NCI-H748 (cell line): Measurements from ENCODE around the gene PLD1.
"Not testable (repeated sequence)": the region's sequence is repeated elsewhere in the genome, so short reads cannot be mapped to it uniquely, and the experiment has no call there.

Source experiments
- DNase-seq: peaks from one replicate; lab custom pipeline; 2025; ENCODE audit not compliant: unreplicated experiment; lab: John Stamatoyannopoulos, UW

The PLD1 gene

DNA sequence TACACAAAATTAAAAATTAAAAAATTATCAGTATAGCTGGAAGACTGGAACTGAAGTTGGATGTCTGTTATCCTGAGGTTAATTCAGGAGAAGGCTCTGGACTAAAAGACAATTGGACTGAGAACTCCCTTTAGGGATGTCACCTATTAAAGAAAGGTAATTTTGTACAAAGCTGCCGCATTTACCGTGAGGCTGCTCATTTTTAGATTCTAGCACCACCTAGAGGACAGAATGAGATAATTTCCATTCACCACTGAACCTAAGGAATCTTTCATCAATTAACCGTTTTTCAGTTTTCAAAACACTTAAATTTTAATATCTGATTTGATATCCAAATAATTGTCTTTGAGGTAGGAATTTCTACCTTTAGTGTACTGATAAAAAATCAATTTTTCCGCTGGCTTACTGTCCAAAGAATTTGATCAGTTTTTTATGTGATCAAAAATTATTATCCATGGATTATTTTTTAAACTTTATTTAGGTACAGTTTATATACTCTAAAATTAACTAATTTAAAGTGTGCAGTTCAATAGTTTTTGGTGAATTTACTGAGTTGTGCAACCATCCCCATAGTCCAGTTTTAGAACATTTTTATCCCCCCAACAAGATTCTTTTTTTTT lies 243.4 kb downstream of the PLD1 start:
- DNase-seq, result peak; percentile 62

DNA sequence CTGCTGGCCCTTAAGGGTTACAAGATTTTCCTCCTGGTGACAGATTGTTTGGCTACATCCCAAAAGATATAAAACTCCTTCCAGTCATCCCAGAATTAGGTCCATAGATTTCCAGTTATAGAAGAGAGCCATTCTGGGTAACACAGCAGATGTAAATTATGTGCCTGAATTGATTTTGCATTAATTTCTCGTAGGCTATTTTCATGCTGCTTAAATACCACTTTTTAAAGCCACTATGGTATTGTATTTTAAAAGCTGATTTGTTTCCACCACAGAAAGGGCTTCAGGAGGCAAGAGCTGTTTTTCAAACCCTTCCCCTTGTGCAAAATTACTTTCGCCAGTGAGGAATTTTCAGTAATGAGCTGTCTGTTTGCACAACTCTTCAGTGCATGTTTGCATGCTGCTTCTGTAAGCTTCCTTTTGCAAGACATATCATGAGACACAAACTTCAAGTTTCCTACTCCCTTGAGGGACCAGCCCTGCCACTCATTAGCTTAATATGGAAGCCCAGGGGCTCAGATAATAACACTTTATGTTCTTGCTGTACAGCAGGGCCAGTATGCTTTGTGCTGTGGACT lies 244.7 kb downstream of the PLD1 start:
- DNase-seq, result peak; percentile 14

DNA sequence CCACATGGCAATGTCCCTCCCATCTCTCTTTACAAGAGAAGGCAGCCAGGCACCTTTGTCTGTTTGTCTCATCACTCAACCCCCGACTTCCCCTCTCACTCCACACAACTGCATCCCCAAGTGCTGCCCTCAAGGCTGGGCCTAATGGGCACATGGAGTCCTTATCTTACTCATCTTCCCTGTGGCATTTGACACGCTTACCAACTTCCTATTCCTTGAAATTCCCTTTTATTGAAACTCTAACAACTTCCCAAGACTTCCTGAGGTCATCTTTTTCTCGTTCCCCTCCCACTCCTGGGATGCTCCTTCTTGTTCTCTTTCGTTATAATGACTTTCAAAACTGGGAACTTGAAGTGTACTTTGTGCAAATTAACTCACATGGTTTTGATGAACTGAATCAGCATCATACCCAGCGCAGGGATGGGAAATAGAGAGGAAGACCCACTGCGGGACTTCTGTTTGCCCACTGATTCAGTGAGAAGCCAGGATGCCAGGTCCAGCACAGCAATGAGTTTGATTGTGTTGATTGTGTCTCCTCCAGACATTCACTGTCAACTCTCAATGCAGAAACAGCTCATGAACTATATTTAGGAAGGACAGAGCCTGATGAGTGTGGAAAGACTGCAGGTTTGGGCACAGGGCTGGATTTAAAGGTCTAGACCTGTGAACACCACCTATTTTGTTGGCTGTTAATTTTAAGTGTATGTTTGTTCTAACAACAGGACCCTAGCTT lies 245.4 kb downstream of the PLD1 start:
- DNase-seq, result no peak

DNA sequence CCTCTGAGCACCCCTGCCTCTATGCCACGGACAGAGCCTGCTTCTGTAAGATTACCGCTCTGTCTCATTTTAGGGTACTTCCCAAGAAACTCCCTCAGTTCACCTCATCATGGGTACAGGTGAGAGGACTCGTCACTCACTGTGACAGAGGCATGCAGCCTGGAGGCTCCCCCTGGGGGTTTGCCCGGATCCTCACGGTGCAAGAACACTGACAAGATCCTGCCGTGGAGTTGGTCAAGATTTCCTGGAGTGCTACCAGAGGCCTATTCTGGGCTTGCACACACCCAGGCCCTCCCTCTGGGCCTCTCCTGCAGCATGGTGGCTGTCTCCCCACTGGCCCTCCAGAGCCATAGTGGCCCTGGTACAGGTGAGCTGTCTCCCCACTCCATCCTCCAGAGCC lies 247.0 kb downstream of the PLD1 start:
- no peak for DNase-seq

DNA sequence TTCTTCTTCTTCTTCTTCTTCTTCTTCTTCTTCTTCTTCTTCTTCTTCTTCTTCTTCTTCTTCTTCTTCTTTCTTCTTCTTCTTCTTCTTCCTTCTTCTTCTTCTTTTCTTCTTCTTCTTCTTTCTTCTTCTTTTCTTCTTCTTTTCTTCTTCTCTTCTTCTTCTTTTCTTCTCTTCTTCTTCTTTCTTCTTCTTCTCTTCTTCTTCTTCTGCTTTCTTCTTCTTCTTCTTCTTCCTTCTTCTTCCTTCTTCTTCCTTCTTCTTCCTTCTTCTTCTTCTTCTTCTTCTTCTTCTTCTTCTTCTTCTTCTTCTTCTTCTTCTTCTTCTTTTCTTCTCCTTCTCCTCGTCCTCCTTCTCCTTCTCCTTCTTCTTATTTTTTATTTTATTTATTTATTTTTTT lies 247.8 kb downstream of the PLD1 start:
- not testable (repeated sequence) for DNase-seq

DNA sequence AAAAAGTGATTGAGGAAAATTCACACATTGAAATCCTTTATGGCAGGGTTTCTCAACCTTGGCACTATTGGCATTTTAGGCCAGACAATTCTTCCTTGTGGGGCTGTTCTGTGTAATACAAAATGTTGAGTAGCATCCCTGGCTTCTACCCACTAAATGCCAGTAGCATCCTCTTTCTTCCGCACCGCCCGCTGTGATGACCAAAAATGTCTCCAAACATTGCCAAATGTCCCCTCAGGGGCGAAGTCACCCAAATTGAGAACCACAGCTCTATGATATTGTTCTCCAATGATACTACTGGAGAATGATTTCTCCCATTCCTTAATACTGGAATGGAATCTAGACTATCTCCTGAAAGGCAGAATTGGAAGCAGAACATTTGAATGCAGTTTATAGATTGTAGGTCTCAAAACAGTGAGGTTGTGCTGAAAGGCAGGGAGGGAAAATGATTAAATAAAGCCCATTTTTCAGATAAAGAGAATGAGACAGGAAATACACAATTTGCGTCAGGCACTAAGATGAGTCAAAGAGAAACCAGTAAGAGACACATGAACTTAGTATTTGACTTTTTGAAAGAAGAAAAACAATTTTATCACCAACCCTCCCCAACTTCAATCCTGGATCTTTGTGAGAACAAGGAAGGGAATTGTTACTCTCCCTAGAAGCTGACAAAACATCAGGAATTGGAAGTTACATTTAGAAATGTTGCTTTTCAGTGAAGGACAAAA lies 248.5 kb downstream of the PLD1 start:
- no peak for DNase-seq

DNA sequence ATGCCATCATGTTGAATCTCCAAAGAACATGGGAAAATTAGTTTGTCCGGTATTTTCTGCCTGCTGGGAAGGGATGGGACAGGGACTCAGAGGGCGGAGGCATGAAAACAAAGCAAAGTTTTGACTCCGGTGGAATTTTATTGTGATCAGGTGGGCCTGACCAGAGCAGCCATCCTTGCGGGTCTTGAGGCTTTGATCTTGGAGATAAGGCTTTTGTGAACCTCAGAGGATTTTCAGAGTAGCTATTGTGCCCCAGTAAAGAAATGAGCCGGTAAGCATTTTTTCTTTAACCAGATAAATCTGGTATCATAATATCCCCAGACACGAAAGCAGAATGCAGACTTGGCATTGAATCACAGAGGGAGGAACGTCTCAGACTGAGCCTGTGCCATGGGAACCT lies 250.7 kb downstream of the PLD1 start:
- no peak for DNase-seq

DNA sequence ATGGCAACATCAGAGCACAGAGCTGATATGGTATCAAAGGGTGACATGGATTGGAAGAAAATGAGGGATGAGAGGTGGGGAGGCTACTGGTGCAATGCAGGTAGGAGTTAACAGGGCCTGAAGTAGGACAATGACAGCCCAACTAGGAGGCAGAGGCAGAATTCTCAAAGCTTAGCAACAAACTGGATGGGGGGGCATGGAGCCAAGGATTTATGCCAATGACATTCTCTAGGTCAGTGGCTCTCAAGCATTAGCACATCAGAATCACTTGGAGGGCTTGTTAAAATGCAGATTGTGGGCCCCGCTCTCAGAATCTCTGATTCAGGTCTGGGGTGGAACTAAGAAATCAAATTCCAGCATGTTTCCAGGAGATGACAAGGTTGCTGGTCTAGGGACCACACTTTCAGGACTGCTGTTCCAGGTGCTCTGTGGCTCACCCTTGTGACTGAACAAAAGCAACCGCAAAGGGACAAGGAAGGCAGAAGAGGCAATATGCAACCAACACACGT lies 252.0 kb downstream of the PLD1 start:
- no peak for DNase-seq

DNA sequence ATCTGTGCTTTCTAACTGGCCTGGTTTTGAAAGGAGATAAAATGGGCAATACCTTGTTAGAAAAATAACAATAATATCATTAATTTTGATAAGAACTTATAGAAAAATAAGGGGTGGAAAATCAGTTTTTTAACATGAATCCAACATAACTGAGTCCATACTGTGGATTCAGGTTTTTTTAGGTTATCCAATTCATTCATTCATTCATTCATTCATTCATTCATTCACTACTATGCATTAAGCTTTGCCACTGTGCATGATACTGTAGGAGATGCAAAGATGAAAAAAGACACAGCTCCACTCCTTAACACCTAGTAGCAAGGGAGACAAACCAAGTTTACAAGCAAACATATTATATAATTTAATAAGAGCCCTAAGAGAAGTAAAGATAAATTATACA lies 253.1 kb downstream of the PLD1 start:
- DNase-seq, result no peak

DNA sequence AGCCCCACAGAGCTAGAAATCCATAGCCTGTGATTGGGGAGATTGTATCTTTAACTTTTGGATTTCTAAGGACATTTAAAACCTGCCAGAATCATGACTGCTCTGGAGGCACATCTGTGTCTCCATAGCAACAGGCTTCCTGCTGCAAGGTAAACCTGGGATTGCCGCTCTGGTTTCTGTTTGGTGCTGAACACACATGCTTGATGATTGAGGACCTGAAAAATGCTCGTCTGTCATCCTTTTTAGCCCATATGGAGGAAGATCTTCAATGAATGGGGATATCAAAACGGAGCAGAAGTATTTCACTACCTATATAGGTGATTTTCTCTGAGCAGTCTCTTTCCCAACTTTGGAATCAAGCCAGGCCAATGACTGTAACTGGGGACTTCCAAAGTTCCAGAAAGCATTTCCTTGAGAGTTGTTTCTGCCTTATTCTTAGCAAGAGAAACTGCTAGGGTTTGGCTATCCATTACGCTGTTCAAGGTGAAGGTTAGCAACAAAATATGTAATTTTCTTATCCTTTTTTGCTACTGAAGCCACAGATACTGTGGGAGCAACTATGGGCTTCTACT lies 253.6 kb downstream of the PLD1 start:
- DNase-seq, result peak; percentile 77

DNA sequence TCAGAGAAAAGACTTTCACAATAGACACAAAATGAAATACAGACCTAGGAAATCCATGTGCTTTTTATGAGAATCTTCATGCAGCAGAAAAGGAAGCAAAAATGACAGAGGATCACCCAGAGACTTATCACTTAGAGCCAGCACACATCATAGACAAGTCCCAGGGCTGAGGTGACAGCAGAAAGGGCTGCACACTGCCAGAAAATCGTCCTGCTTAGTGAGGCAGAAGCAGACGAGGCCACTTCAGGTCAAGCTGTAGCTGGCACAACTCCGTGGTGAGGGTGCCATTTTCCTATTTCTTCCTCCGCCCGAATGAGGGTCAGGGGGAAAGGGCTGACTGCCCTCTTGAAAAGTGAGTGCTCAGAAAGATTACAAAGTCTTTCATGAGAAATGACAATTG lies 254.1 kb downstream of the PLD1 start:
- peak; percentile 35 for DNase-seq

DNA sequence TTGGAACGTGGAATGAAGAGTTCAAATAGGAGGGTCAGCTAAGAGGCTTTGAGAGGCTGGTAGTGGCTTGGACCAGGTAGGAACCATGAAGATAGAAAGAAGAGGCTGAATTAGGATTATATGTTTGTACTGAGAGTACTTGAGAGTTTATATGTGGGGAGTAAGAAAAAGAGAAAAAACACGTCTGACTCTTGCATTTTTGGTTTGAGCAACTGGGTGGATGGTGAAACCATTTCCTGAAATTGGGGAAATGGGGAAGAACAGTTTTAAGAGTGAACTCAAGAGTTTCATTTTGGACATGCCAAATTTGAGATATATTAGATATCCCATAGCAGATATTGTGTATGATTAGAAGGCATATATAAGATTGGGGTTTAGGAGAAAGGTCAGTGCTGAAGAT lies 257.2 kb downstream of the PLD1 start:
- DNase-seq, result no peak

DNA sequence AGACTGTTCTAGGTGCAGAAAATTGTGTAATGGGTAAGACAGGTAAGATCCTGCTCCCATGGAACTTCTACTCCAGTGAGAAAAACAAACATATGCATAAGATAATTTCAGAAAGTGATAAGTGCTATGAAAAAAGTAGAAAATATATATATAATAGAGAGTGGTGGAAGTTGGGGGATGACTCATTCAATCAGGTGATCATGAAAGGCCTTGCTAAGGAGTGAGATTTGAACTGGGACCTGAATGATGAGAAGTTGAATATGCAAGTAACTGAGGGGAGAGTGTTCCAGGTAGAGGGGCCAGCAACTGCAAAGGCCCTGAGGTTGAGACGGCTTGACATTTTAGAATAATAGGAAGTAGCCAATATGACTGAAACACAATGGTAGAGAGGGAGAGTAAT lies 257.8 kb downstream of the PLD1 start:
- no peak for DNase-seq

DNA sequence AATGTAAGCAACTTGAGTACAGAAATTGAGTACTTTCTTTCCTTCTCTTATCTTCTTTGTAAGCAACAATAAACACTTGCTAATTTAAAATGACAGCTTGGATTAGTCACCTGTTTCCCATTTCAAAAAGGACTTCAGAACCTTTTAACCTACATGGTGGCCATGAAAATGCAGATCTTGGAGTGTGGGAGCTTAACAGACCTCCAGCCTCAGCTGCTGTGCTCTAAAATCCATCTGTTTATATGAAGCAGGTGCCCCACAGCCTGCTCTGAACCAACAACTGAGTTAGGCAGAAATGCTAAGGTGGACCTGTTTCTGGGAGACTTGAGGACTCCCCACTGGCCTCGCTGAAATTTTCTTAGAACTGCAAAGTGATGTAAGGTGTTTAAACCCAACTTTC lies 259.0 kb downstream of the PLD1 start:
- DNase-seq, result no peak
